HG03159 (cell line): Measurements from ENCODE around the gene TTC3.

Experiments used
- ATAC-seq: cut with Tn5 transposase; IDR thresholded peaks from one replicate; pipeline ENCODE4 v1.9.1; 2021; ENCODE audit warnings: mild to moderate bottlenecking, moderate library complexity; ENCODE audit not compliant: unreplicated experiment

TTC3 gene

DNA sequence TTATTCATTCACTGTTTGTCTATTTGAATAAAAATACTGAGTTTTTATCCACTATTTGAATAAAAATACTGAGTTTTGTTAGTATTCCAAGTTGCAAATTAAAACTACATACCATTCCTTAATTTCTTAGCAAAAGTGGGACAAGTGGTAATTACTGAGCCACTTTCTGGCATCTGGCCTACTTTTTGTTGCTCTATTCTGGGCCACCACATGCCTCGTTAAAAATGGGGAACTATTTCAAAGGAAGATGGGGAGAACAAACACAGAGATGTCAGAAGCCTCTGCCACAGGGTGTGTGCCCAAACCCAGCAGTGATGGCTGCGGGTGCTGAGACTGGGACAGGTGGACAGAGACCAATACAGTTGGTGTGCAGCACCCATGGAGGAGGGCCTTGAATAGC is 14.8 kb upstream of the TTC3 start:
- no peak for ATAC-seq

DNA sequence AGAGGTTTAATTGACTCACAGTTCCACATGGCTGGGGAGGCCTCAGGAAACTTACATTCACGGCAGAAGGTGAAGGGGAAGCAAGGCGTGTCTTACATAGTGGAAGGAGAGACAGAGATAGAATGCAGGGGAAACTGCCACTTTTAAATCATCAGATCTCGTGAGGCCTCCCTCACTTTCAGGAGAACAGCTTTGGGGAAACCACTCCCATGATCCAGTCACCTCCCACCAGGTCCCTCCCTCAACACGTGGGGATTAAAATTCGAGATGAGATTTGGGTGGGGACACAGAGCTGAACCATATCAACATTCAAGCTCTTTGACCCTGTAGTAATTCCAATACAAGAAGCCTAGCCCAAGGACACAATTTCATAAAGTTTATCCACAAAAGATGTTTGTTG is 13.9 kb upstream of the TTC3 start:
- ATAC-seq, result no peak

DNA sequence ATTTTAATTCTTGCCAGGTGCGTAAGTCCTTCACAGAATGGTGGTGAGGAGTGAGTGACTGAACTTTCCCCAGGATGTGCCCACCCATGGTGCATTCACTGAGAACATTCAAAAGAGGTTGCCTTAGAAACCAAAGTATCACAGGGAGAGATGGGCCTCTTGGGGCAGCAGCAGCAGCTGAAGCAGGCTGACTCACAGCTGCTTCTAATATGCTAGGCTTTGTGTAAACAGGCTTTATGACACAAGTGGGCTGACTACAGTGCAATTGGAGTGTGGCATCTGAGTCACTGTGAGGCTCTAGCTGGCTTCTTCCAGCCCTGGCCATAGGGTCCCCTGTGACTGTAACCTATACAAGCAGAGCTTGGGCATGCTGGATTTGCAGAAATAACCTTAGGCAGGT is 12.8 kb upstream of the TTC3 start:
- ATAC-seq, result no peak

DNA sequence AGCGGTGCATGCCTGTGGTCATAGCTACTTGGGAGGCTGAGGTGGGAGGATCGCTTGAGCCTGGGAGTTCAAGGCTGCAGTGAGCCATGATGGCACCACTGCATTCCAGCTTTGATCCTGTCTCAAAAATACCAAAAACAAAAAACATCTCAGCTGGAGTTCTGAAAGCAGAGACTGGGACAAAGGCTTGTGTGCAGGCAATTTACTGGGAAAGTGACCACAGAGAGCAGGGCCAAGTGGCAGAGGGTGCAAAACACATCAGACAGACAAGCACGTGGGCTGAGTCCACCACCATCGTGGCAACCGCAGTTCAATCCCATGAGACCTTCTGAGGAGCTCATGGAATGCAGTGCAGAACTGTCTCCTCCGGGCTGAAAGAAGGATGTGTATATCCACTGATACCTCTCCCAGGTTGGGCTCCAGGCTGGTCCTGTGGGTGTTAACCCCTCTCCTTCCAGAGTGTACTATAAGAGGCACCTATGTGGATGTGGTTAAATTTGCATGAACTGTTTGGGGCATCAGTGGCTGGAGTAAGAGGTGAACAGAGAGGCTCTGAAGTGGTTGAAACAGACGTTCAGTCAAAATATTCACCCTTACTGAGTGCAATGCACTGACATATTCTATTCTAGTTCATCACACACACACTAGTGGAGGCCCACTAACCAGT is 11.0 kb upstream of the TTC3 start:
- no peak for ATAC-seq

DNA sequence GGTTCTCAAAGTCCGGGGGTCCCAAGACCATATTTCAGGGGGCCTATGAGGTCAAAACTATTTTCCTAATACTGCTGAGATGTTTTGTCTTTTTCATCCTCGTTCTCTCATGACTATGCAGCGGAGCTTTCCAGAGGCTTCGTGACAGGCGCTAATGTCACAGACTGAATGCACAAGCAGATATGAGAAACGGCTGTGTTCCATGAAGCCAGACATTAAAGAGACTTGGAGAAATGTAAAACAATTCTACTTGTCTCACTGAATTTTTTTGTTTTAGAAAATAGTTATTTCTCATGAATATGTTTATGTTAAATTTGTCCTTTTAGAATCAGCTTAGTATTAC is 10.5 kb upstream of the TTC3 start:
- no peak for ATAC-seq

DNA sequence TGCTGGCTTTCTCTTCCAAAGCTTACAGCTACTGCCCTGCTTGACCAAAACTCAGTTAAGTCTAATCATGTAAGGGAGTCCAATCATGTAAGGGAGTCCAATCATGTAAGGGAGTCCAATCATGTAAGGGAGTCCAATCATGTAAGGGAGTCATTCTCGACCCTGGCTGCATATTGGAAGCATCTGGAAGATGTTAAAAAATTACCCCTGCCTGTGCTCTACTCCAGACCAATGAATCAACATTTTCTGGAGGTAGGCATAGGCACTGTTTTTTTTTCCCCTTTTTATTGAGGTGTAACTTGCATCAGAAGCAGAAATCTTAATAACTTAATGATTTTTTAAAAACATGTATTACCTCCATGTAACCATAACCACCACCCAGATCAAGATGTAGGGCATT is 9.6 kb upstream of the TTC3 start:
- ATAC-seq, result no peak

DNA sequence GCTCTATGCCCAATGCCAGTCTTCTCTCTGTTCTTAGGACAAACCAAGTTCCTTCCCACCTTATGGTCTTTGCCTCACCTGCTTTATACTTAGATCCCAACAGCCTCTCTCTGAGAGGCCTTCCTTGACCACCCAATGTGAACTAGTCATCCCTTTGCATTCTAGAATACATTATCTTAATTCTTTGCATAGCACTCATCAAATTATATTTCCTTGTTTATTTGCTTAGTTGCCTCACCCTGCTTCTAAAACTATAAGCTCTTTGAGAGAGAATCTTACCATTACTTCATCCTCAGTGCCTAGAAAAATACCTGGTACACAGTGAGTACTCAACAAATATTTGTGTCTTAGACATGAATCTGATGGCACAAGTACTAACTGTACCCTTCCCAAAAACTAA is 8.2 kb upstream of the TTC3 start:
- ATAC-seq, result no peak

DNA sequence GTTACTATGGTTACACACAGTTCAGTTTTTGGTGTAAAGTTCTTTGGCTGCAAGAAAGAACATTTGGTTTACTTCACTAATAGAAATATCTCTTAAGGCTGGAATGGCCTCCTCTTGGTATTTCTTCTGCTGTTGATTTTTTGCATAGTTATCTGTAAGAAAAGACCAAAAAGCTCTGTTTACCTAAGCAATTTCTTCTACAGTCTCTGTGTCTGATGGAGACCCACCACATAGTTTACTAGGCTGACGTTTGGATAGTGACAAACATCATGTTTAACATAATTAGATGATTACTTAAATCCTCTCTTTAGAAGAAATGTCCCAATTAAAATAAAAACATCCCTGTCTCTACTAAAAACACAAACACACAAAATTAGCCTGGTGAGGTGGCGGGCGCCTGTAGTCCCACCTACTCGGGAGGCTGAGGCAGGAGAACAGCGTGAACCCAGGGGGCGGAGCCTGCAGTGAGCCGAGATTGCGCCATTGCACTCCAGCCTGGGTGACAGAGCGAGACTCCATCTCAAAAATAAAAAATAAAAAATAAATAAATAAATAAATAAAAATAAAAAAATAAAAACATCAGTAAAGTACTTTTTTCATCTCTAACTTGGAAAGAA is 7.4 kb upstream of the TTC3 start:
- ATAC-seq, result no peak

DNA sequence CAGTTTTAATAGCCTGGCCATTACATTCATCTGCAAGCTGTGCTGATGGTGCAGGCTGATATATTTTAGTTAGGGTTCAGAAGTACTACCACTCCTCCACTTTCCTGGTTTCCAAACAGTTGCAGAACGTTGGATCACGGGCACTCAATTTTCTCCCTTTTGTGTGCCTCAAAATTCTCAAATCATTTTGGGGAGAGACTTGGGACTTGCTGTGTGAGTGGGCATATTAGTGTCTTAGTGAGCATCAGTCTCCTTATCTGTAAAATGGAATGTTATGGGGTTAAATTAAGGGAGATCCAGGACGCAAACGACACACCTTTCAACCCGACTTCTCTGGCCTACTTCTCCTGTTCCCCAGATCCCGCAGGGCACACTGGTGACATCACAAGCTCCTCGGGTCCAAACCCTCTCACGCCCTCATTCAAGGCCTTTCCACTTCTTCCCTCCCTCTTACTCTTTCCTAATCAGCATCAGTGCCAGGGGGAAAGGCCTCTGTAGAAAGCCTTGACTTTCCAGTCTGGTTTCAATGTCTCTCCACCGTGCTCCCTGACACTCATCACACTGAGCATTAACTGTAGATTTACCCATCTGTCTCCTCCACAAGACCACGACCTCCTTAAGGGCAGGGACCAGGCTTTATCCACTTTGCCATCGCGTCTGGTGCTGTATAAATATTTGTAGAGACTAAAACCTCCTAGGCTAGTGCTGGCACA is 1.3 kb upstream of the TTC3 start:
- no peak for ATAC-seq

DNA sequence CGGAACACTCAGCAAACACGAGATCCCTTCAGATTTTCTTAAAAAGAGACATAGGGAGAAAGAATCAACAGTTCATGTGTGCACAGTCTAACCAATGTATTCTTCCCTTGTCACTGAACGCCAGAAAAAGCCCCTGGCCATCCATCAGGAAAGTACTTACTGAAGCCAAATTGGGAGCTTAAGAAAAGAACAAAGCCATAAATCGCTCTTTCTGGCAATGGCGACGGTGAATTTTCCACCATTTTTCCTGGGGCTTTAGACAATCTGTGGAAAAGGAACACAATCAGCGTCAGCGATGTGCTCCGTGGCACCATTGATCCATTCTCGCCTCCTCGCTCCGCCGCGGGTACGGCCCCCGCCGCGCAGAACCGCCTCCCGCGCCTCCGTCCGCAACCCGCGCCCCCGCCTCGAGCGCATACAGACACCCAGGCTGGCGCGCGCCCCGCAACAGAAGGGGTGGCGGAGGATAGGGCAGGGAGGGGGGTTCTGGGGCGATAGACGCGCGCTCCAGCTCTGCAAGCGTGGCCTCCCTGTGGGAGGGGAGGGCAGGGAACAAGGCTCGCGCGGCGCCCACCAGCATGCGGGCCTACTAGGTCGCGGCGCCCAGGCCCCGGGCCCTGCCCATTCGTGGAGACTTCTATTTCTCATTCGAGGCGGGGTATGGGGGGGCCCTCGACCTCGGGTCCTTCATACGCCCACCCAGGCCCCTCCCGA is 623 bp upstream of the TTC3 start:
- peak; percentile 45 for ATAC-seq

DNA sequence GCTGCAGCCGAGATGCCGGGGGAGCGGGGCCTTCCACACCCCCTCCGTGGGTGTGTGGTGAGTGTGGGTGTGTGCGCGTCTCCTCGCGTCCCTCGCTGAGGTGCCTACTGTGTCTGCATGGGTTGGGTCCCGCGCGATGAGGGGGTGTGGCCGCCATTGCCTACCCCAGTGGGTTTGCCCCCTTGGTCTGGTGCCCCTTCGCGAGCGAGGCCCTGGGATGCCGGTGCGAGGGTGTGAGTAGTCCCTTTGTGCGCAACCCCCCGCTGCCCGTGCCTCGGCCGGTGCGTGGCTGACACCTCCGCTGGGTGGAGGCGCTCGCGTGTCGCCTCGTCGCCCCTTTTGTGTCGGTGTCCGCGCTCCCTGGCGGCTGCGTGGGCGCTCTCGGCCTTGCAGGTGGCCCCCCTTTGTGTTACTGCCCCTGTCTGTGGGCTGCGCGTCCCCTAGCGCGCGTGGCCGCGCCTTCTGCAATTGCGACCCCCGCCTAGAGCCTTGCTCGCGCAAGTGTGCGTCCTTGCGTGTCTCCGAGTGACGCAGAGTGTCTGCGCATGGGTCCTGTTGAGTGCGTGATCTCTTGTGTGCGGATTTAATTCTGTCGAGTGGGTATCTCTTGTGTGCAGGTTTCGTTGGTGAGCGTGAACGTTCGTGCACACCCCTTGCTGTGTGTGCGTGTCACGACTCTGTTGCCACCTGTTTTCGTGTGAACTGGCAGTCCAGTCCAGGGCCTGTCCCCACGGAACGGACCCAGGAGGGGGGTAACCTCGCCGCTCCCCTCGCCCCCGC is 553 bp downstream of the TTC3 start:
- peak; percentile 35 for ATAC-seq

DNA sequence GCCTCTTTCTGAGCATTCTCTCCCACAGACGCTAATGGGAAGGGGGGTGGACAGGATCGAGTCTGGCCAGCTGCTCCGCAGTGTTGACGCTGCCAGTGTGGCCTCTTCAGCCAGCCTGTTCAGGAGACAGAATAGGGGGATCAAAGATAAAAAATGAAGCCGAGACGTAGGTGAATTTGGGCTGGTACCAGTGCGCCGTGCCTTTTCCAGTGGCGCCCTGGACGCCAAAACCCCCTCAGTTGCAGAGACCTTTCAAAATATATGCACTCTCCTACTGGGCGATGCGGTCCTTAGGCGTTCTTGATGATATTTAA is 1.1 kb downstream of the TTC3 start:
- ATAC-seq, result no peak

DNA sequence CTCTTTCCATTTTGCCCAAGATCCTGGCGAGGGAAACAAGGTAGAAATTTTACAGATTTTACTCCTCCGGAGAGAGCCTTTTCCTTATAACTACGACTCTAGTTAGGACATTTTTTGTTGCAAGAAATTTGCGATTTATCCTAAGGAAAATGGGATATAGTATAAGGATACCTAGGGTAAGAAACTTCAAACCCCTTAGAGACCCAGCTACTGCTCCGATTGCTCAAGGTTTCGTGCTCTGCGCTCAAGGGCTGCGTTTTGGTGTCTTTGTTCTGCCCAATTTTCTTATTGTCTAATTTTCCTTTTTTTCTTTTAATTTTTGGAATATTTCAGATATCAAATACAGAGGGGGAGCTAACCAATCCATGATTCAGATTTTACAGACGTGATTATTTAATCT is 1.5 kb downstream of the TTC3 start:
- ATAC-seq, result no peak

DNA sequence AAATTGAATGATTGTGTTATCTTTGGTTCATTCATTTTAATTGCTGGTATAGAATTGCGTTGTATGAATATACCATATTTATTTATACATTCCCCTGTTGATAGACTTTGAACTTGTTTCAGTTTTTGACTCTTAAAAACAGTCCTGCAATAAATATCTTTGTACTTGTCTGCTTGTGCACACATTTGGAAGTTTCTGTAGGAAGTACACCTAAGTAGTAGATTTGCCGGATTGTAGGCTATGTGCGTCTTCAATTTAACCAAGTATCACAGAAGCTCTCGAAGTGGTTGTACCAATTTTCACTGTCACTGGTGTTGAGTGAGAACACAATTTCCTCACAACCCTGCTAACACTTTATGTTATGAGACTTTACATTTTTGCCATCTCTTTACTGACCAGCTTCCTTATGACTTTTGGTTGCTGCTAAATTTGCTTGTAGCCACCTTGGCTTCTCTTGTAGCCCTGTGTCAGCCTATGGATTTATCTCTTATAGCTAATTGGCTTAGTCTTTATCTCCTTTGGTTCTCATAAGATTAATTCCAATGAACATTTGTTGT is 2.2 kb downstream of the TTC3 start:
- no peak for ATAC-seq

DNA sequence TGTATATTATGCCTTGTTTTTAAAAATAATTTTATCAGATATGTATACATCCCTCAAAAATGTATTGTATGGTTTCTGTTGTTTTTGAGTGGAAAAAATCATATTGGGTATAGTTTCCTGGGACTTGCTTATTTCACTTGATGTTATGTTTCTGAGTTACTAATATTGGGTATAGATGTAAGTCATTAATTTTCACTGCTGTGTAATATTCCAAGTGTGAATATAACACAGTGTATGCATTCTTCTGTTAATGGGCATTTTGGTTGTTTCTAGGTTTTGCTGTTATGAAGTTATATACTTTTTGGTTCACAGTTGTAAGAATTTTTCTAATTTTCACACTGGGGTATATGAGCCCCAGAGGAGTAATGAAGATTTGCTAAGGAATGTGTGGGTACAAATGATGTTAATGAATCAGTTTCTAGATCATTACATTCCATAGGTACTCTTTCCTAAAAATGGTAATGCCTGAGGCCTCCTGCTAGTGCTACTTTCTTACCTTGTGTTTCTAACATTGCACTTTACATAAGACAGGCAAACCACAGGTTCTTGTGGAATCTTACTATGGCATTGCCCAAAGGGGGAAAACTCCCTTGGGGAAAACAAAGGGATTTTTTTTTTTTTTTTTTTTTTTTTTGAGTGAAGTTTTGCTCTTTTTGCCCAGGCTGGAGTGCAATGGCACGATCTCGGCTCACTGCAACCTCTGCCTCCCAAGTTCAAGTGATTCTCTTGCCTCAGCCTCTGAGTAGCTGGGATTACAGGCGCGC is 3.2 kb downstream of the TTC3 start:
- ATAC-seq, result no peak

DNA sequence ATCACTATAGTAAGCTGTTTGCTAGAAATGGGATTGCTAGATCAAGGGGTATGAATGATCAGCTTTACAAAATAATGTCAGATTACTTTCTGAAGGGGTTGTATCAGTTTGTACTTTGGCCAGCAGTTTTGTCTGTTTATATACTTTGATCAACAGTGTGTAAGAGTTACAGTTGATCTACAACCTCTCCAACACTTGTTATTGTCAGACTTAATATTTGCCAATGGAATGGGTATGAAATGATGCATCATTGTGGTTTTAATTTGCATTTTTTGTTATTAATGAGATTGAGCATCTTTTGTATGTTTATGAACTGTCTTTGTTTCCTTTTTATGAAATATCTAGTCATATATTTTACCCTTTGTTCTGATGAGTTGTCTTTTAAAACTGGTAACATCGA is 4.3 kb downstream of the TTC3 start:
- ATAC-seq, result no peak

DNA sequence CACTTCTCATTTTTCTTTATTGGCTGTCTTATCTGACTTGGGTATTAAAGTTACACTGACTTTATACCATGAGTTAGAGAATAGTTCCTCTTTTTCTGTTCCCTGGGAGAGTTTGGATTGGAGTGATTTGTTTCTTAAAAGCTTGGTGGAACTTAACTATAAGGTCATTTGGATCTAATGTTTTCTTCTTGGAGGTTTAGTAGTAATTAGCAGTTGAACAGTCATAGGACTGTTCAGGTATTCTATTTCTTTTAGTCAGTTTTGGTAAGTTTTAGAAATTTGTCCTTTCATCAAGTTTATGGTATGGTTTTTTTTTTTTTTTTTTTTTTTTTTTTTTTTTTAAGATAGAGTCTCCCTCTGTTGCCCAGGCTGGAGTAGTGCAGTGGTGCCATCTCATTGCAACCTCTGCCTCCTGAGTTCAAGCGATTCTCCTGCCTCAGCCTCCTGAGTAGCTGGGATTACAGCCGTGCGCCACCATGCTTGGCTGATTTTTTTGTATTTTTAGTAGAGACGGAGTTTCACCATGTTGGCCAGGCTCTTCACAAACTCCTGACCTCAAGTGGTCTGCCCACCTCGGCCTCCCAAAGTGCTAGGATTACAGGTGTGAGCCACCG is 6.3 kb downstream of the TTC3 start:
- ATAC-seq, result no peak

DNA sequence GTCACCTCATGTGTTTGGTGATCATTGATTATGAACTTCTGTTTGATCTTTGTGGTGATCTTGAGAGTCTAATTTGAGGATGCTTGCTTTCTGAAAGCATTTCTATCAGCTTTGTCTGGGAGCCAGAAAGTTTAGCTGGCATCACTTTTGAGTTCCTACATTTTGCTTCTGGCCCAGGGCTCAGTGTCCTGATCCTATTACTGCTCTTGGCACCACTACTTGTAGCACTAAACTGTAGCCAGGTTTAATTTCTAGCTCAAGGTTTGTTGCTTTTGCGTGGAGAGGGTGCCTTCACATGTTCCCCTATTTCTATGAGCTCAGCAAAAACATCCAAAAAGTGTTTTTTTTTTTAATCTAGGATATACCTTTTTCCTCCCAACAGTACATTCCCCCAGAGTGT is 9.3 kb downstream of the TTC3 start:
- no peak for ATAC-seq

DNA sequence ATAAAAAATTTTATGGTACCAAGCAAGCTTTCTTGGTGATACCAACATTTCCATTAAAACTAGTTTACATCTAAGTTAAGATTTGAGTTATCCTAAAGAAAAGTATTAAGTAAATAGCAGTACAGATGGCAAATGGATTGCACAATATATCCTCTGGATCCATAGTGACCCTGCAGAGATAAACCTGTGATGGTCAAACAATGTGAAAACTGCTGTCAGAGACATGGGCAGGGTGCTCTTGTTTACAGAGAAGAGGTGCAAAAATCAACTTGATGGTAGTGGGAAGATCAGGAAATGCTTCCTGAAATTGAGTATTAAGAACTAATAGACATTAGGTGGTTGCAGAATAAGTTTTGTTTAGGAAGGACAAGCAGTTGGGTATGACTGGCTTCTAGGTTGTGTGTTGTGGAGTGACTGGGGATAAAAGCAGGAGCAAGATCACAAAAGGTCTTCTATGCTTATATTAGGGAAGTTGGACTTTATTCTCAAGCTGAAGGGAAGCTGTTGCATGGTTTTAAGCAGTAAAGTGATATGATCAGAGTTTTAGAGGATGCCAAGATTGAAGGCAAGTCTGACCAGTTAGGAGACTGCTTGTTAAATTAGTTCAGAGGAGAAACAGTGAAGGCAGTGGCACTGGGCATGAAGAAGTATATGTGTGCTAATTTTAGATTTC is 9.9 kb downstream of the TTC3 start:
- ATAC-seq, result no peak
